ENCODE results near the gene LILRA6.
"Not testable (repeated sequence)": the region's sequence is repeated elsewhere in the genome, so short reads cannot be mapped to it uniquely, and the experiment has no call there.

GRCh38 chr19:54221947-54222346 is 20.6 kb downstream of the LILRA6 start:
- TF ChIP-seq, protein P1, sequence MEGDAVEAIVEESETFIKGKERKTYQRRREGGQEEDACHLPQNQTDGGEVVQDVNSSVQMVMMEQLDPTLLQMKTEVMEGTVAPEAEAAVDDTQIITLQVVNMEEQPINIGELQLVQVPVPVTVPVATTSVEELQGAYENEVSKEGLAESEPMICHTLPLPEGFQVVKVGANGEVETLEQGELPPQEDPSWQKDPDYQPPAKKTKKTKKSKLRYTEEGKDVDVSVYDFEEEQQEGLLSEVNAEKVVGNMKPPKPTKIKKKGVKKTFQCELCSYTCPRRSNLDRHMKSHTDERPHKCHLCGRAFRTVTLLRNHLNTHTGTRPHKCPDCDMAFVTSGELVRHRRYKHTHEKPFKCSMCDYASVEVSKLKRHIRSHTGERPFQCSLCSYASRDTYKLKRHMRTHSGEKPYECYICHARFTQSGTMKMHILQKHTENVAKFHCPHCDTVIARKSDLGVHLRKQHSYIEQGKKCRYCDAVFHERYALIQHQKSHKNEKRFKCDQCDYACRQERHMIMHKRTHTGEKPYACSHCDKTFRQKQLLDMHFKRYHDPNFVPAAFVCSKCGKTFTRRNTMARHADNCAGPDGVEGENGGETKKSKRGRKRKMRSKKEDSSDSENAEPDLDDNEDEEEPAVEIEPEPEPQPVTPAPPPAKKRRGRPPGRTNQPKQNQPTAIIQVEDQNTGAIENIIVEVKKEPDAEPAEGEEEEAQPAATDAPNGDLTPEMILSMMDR (IDR thresholded peaks at IDR 0.05 in 2 of 3, conservative IDR thresholded peaks at IDR 0.05 in 1 of 3; ENCODE audit: control insufficient read depth in 2 of 3, extremely low read depth in 1 of 3, insufficient read depth in 1 of 3, low read depth in 3 of 3, low read length in 3 of 3): not testable (repeated sequence)
- not testable (repeated sequence) for TF ChIP-seq POLR2A (IDR thresholded peaks at IDR 0.05; ENCODE audit: low read depth, low read length); HDAC6 (IDR thresholded peaks at IDR 0.05; ENCODE audit: unreplicated experiment); BCL11A (IDR thresholded peaks at IDR 0.05; ENCODE audit: low read depth, low read length); E4F1 (IDR thresholded peaks at IDR 0.05; ENCODE audit: borderline replicate concordance, partially characterized antibody); MTA3 (IDR thresholded peaks at IDR 0.05; ENCODE audit: borderline replicate concordance, low read length); STAT1 (conservative IDR thresholded peaks at IDR 0.05); NRF1 (conservative IDR thresholded peaks at IDR 0.05; ENCODE audit: low read depth, low read length); ZZZ3 (IDR thresholded peaks at IDR 0.05; ENCODE audit: control insufficient read depth, insufficient read length, low read depth)
- TF ChIP-seq, protein P2, sequence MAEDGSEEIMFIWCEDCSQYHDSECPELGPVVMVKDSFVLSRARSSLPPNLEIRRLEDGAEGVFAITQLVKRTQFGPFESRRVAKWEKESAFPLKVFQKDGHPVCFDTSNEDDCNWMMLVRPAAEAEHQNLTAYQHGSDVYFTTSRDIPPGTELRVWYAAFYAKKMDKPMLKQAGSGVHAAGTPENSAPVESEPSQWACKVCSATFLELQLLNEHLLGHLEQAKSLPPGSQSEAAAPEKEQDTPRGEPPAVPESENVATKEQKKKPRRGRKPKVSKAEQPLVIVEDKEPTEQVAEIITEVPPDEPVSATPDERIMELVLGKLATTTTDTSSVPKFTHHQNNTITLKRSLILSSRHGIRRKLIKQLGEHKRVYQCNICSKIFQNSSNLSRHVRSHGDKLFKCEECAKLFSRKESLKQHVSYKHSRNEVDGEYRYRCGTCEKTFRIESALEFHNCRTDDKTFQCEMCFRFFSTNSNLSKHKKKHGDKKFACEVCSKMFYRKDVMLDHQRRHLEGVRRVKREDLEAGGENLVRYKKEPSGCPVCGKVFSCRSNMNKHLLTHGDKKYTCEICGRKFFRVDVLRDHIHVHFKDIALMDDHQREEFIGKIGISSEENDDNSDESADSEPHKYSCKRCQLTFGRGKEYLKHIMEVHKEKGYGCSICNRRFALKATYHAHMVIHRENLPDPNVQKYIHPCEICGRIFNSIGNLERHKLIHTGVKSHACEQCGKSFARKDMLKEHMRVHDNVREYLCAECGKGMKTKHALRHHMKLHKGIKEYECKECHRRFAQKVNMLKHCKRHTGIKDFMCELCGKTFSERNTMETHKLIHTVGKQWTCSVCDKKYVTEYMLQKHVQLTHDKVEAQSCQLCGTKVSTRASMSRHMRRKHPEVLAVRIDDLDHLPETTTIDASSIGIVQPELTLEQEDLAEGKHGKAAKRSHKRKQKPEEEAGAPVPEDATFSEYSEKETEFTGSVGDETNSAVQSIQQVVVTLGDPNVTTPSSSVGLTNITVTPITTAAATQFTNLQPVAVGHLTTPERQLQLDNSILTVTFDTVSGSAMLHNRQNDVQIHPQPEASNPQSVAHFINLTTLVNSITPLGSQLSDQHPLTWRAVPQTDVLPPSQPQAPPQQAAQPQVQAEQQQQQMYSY (CRISPR knock-in tag; IDR thresholded peaks at IDR 0.05): not testable (repeated sequence)
